Thyroid gland (tissue), 4 donors: Measurements from ENCODE around the gene TNP2. TPM values are rescaled to one million over a fixed set of nuclear protein-coding genes. Genes with fewer than 3 reads are reported as not detected.
A peak's percentile ranks its signal among the peaks of the same experiment; 100 is the strongest.

Experiments
- DNase-seq, 2 donors: peaks; one replicate each; pipeline ENCODE4 v3.0.0-alpha.2; 2019
- H3K27ac ChIP-seq, 3 donors: fragments of 200-600 bp; sonication (generic); 1 replicate in 2 of 3; 2 replicates in 1 of 3; pipeline ENCODE4 v1.5.1; 2016 to 2019; ENCODE audit warnings: mild to moderate bottlenecking in 1 of 3, moderate library complexity in 1 of 3
- H3K27me3 ChIP-seq: fragments of 200-600 bp; sonication (generic); one replicate; pipeline ENCODE4 v1.5.1; 2019
- H3K36me3 ChIP-seq, 2 donors: fragments of 200-600 bp; sonication (generic); one replicate each; pipeline ENCODE4 v1.5.1; 2016 to 2019
- H3K4me1 ChIP-seq, 2 donors: fragments of 200-600 bp; sonication (generic); one replicate each; pipeline ENCODE4 v1.5.1; 2017 to 2019
- H3K4me3 ChIP-seq, 3 donors: fragments of 200-600 bp; sonication (generic); replicated peaks in 1 of 3; 1 replicate in 2 of 3; 2 replicates in 1 of 3; pipeline ENCODE4 v1.5.1; 2016; ENCODE audit warnings: mild to moderate bottlenecking in 1 of 3
- H3K9me3 ChIP-seq: fragments of 200-600 bp; sonication (generic); one replicate; pipeline ENCODE4 v1.5.1; 2017
- CTCF ChIP-seq, 6 experiments: fragments of 200-600 bp in 3 of 6; fragments of 450-650 bp in 3 of 6; sonication (generic) in 3 of 6; IDR thresholded peaks; one replicate each; pipeline ENCODE4 v1.5.1; 2016 to 2019; ENCODE audit warnings: antibody characterized with exemption in 6 of 6, mild to moderate bottlenecking in 2 of 6, inconsistent platforms in 1 of 6, moderate library complexity in 1 of 6
- POLR2A ChIP-seq, 2 donors: fragments of 450-650 bp; IDR thresholded peaks; one replicate each; pipeline ENCODE4 v1.6.1; 2017; ENCODE audit warnings: antibody characterized with exemption in 2 of 2, mild to moderate bottlenecking in 2 of 2, moderate library complexity in 1 of 2
- WGBS, 2 donors: methylation state at CpG; one replicate each; pipeline ENCODE4 v1.1.5; 2017; 5-methylcytosine and 5-hydroxymethylcytosine counted together
- intact Hi-C: fragments of 100-400 bp; cut with DNase I; formaldehyde crosslinking; loops from one replicate; pipeline ENCODE4 v1.15.1; 2023
- total RNA-seq, 4 donors: library from RNA; depleted of rRNA; stranded (reverse); fragments of >200 nt; gene quantifications; one replicate each; pipeline ENCODE4 v1.2.3, GENCODE V29; 2016

TNP2 gene
- total RNA-seq, result not detected

- 96% methylated on average over 9 to 11 of the region's 11 CpGs for WGBS, 2 donors
- no peaks in the 10 kb centered on the region for H3K4me1 ChIP-seq
- no peaks in the 10 kb centered on the region for H3K9me3 ChIP-seq
- no peaks in the 10 kb centered on the region for H3K27me3 ChIP-seq
- intact Hi-C loops, result no loop called here
- DNase-seq, result no peak
- no peak for TF ChIP-seq POLR2A (IDR thresholded peaks at IDR 0.05)
- no peak for TF ChIP-seq CTCF (IDR thresholded peaks at IDR 0.05)
- H3K4me3 ChIP-seq, result no peak within 1 kb of the TSS
- H3K27ac ChIP-seq, result no peak within 1 kb of the TSS
- no peaks in the 10 kb centered on the region for H3K36me3 ChIP-seq
Observed at GRCh38 chr16:11268921-11269375, at the start of gene TNP2. TNP2 (minus strand) TSS chr16:11269325; CDS start chr16:11269262, 63 bp downstream.

- Histone ChIP-seq H3K4me3 (no peak overlapping the region), H3K4me1 (peaks cover 4 to 18% of the 10 kb centered on the region in 2 donors), H3K27ac (no peak overlapping the region), H3K36me3 (no peaks in the 10 kb centered on the region), H3K27me3 (no peaks in the 10 kb centered on the region), H3K9me3 (no peaks in the 10 kb centered on the region)
- intact Hi-C loops, result no loop called here
- 93 to 96% methylated on average over 8 of the region's 8 CpGs for WGBS, 2 donors
- TF ChIP-seq POLR2A (IDR thresholded peaks at IDR 0.05) (no peak), CTCF (IDR thresholded peaks at IDR 0.05) (no peak)
- DNase-seq, result no peak
Observed at GRCh38 chr16:11318817-11319216, 49.7 kb upstream of the TNP2 start.

- Histone ChIP-seq H3K27me3 (no peaks in the 10 kb centered on the region), H3K4me3 (no peak overlapping the region), H3K36me3 (no peaks in the 10 kb centered on the region), H3K27ac (peak overlapping the region in 1 of 3 donors; percentile 58), H3K4me1 (peaks cover 8 to 35% of the 10 kb centered on the region in 2 donors), H3K9me3 (no peaks in the 10 kb centered on the region)
- peak; percentile 34 to 42 for DNase-seq
- TF ChIP-seq CTCF (IDR thresholded peaks at IDR 0.05) (no peak), POLR2A (IDR thresholded peaks at IDR 0.05) (no peak)
- WGBS, 2 donors, result 88% methylated on average over 11 to 19 of the region's 23 CpGs
- intact Hi-C loops, result no loop called here
Observed at GRCh38 chr16:11316331-11317015, 47.3 kb upstream of the TNP2 start.

GRCh38 chr16:11315510-11315909 is 46.4 kb upstream of the TNP2 start:
- Histone ChIP-seq H3K9me3 (no peaks in the 10 kb centered on the region), H3K27ac (peak overlapping the region in 1 of 3 donors; percentile 58), H3K27me3 (no peaks in the 10 kb centered on the region), H3K4me3 (no peak overlapping the region), H3K4me1 (peaks cover 8 to 39% of the 10 kb centered on the region in 2 donors), H3K36me3 (no peaks in the 10 kb centered on the region)
- WGBS, 2 donors, result 21 to 31% methylated on average over 2 to 13 of the region's 13 CpGs
- TF ChIP-seq POLR2A (IDR thresholded peaks at IDR 0.05) (no peak), CTCF (IDR thresholded peaks at IDR 0.05) (peak in 5 of 6 experiments; percentile 23 to 57 (median 46))
- peak; percentile 86 to 89 for DNase-seq
- intact Hi-C loops, result no loop called here

GRCh38 chr16:11314309-11314894 is 45.3 kb upstream of the TNP2 start:
- no peaks in the 10 kb centered on the region for H3K9me3 ChIP-seq
- no peak for DNase-seq
- 89 to 92% methylated on average over 6 to 7 of the region's 8 CpGs for WGBS, 2 donors
- H3K27ac ChIP-seq, result peak overlapping the region in 1 of 3 donors; percentile 24
- H3K4me1 ChIP-seq, result peaks cover 15 to 49% of the 10 kb centered on the region in 2 donors
- no peaks in the 10 kb centered on the region for H3K27me3 ChIP-seq
- no peak for TF ChIP-seq CTCF (IDR thresholded peaks at IDR 0.05)
- TF ChIP-seq POLR2A (IDR thresholded peaks at IDR 0.05), result no peak
- no peaks in the 10 kb centered on the region for H3K36me3 ChIP-seq
- no peak overlapping the region for H3K4me3 ChIP-seq
- intact Hi-C loops, result no loop called here
